OCI-LY1 (cell line): ENCODE measurements around the gene KIRREL3.

Experiments
- EZH2 ChIP-seq: fragments of 200-600 bp; sonication (generic), shearing (Covaris generic); IDR thresholded peaks from 2 replicates; pipeline ENCODE4 v1.8.0; 2017; ENCODE audit warnings: borderline replicate concordance, mixed run types, mild to moderate bottlenecking, antibody characterized with exemption, low read length, moderate library complexity, mixed read lengths
- TF ChIP-seq, protein P1 (sequence below): fragments of 200-600 bp; sonication (generic), shearing (Covaris generic); IDR thresholded peaks from 2 replicates; pipeline ENCODE4 v1.5.1; 2017; ENCODE audit warnings: mild to moderate bottlenecking, antibody characterized with exemption, low read length, moderate library complexity, mixed read lengths

DNA sequence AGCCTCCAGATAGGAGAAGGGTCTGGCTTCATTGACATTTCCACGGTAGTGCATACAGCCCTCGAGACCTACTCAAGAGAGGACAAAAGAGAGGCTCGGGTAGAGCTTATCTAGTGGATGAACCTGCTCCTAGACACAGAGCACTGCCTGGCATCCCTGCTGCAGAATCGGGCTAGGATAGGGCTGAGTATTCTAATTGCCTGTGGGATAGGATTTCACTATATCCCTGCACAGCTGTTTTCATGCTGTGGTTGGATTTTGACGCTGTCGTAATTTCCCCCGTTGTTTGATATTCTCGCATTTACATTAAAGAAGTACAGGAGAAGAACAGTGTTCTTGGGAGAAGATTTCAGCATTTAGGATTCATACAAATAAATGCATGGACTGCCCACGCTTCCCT lies 107.8 kb downstream of the KIRREL3 start:
- TF ChIP-seq EZH2: no peak
- TF ChIP-seq, protein P1, sequence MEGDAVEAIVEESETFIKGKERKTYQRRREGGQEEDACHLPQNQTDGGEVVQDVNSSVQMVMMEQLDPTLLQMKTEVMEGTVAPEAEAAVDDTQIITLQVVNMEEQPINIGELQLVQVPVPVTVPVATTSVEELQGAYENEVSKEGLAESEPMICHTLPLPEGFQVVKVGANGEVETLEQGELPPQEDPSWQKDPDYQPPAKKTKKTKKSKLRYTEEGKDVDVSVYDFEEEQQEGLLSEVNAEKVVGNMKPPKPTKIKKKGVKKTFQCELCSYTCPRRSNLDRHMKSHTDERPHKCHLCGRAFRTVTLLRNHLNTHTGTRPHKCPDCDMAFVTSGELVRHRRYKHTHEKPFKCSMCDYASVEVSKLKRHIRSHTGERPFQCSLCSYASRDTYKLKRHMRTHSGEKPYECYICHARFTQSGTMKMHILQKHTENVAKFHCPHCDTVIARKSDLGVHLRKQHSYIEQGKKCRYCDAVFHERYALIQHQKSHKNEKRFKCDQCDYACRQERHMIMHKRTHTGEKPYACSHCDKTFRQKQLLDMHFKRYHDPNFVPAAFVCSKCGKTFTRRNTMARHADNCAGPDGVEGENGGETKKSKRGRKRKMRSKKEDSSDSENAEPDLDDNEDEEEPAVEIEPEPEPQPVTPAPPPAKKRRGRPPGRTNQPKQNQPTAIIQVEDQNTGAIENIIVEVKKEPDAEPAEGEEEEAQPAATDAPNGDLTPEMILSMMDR: no peak
